Chondrocyte (in vitro differentiated cells): ENCODE data around the gene BBS1. TPM values are rescaled to one million over a fixed set of nuclear protein-coding genes. Genes with fewer than 3 reads are reported as not detected.
A peak's percentile ranks its signal among the peaks of the same experiment; 100 is the strongest.

Experiments used
- DNase-seq: peaks from one replicate; pipeline ENCODE4 v3.0.0; 2021; ENCODE audit warnings: mixed read lengths, low spot score
- H3K27ac Mint-ChIP-seq: one replicate; pipeline ENCODE4 v1.8.0; 2021; ENCODE audit warnings: mild to moderate bottlenecking, moderate library complexity, mixed read lengths; ENCODE audit not compliant: unreplicated experiment
- H3K27me3 Mint-ChIP-seq: 2 replicates; pipeline ENCODE4 v1.8.0; 2021; ENCODE audit warnings: low read depth, mixed read lengths
- H3K36me3 Mint-ChIP-seq: 2 replicates; pipeline ENCODE4 v1.8.0; 2021; ENCODE audit warnings: low read depth, mixed read lengths
- H3K4me1 Mint-ChIP-seq: 2 replicates; pipeline ENCODE4 v1.8.0; 2021; ENCODE audit warnings: low read depth, mild to moderate bottlenecking, mixed read lengths
- H3K4me3 Mint-ChIP-seq: one replicate; pipeline ENCODE4 v1.8.0; 2021; ENCODE audit warnings: mild to moderate bottlenecking, moderate library complexity, mixed read lengths; ENCODE audit not compliant: unreplicated experiment
- H3K9me3 Mint-ChIP-seq: 2 replicates; pipeline ENCODE4 v1.8.0; 2021; ENCODE audit warnings: low read depth, mixed read lengths
- CTCF ChIP-seq: fragments of 200-600 bp; sonication (generic); IDR thresholded peaks from 2 replicates; pipeline ENCODE4 v1.5.0; 2021; ENCODE audit warnings: antibody characterized with exemption, mild to moderate bottlenecking, moderate library complexity
- total RNA-seq: library from RNA; stranded (reverse); gene quantifications from 3 replicates; pipeline ENCODE4 v1.2.1, GENCODE V29; 2021

Gene BBS1
- total RNA-seq, 1 donor from 2014 or later: 20.6 TPM

GRCh38 chr11:66568124-66568916 is 57.9 kb downstream of the BBS1 start, which contains the start of gene CTSF:
TSS of gene CTSF (minus strand) at chr11:66568606. CDS start at chr11:66568486, 120 bp downstream.
- Mint-ChIP-seq H3K27ac (no peak within 1 kb of the TSS), H3K4me1 (peaks cover 7% of the 10 kb centered on the region), H3K4me3 (no peak within 1 kb of the TSS), H3K9me3 (no peaks in the 10 kb centered on the region), H3K36me3 (no peaks in the 10 kb centered on the region), H3K27me3 (peaks cover 2% of the 10 kb centered on the region)
- TF ChIP-seq CTCF: no peak
- no peak for DNase-seq

- no peak for DNase-seq
- H3K27me3 Mint-ChIP-seq: peaks cover 7% of the 10 kb centered on the region
- no peak for TF ChIP-seq CTCF
- peaks cover 7% of the 10 kb centered on the region for H3K4me1 Mint-ChIP-seq
- no peak overlapping the region for H3K4me3 Mint-ChIP-seq
- no peaks in the 10 kb centered on the region for H3K36me3 Mint-ChIP-seq
- no peaks in the 10 kb centered on the region for H3K9me3 Mint-ChIP-seq
- no peak overlapping the region for H3K27ac Mint-ChIP-seq
These were observed 58.6 kb downstream of the BBS1 start for GRCh38 chr11:66569076-66569475.

- Mint-ChIP-seq H3K4me3 (no peak overlapping the region), H3K36me3 (no peaks in the 10 kb centered on the region), H3K27ac (peak overlapping the region; percentile 38), H3K9me3 (no peaks in the 10 kb centered on the region), H3K27me3 (peaks cover 18% of the 10 kb centered on the region), H3K4me1 (peaks cover 7% of the 10 kb centered on the region)
- TF ChIP-seq CTCF: no peak
- DNase-seq: no peak
These were observed 59.8 kb downstream of the BBS1 start for GRCh38 chr11:66570079-66570849.

GRCh38 chr11:66570850-66571180 is 60.4 kb downstream of the BBS1 start:
- no peak overlapping the region for H3K4me3 Mint-ChIP-seq
- peaks cover 19% of the 10 kb centered on the region for H3K27me3 Mint-ChIP-seq
- no peak for DNase-seq
- H3K36me3 Mint-ChIP-seq: no peaks in the 10 kb centered on the region
- H3K4me1 Mint-ChIP-seq: peaks cover 7% of the 10 kb centered on the region
- TF ChIP-seq CTCF: no peak
- no peaks in the 10 kb centered on the region for H3K9me3 Mint-ChIP-seq
- no peak overlapping the region for H3K27ac Mint-ChIP-seq

- no peak overlapping the region for H3K4me3 Mint-ChIP-seq
- H3K4me1 Mint-ChIP-seq: peaks cover 8% of the 10 kb centered on the region
- H3K36me3 Mint-ChIP-seq: no peaks in the 10 kb centered on the region
- TF ChIP-seq CTCF: peak; percentile 91
- peaks cover 15% of the 10 kb centered on the region for H3K27me3 Mint-ChIP-seq
- DNase-seq: no peak
- peaks cover 5% of the 10 kb centered on the region for H3K9me3 Mint-ChIP-seq
- no peak overlapping the region for H3K27ac Mint-ChIP-seq
These were observed 68.7 kb downstream of the BBS1 start for GRCh38 chr11:66579017-66579606.
